Left forelimb (tissue), 1 donor: ENCODE measurements around the gene NUP93.
"Not testable (repeated sequence)": the region's sequence is repeated elsewhere in the genome, so short reads cannot be mapped to it uniquely, and the experiment has no call there.

ENCODE experiments used
- DNase-seq: peaks from one replicate; pipeline ENCODE4 v3.0.0-alpha.2; 2018; ENCODE audit warnings: low spot score

Gene NUP93

GRCh38 chr16:56849690-56850680 is 120.1 kb downstream of the NUP93 start:
- DNase-seq: no peak

- no peak for DNase-seq
Measured at GRCh38 chr16:56851671-56852400, 121.9 kb downstream of the NUP93 start.

- no peak for DNase-seq
Measured at GRCh38 chr16:56852401-56852730, 122.4 kb downstream of the NUP93 start.

GRCh38 chr16:56852968-56853367 is 123.0 kb downstream of the NUP93 start:
- DNase-seq: no peak

- no peak for DNase-seq
Measured at GRCh38 chr16:56855201-56855600, 125.3 kb downstream of the NUP93 start.

- DNase-seq: no peak
Measured at GRCh38 chr16:56855946-56856345, 126.0 kb downstream of the NUP93 start.

- DNase-seq: no peak
Measured at GRCh38 chr16:56856876-56857447, 127.0 kb downstream of the NUP93 start.

GRCh38 chr16:56858374-56858773 is 128.4 kb downstream of the NUP93 start:
- DNase-seq: no peak

- no peak for DNase-seq
Measured at GRCh38 chr16:56859636-56860035, 129.7 kb downstream of the NUP93 start.

- no peak for DNase-seq
Measured at GRCh38 chr16:56860226-56861020, 130.5 kb downstream of the NUP93 start.

GRCh38 chr16:56861092-56861610 is 131.2 kb downstream of the NUP93 start:
- no peak for DNase-seq

- no peak for DNase-seq
Measured at GRCh38 chr16:56861756-56862155, 131.8 kb downstream of the NUP93 start.

GRCh38 chr16:56862776-56863175 is 132.8 kb downstream of the NUP93 start:
- no peak for DNase-seq

GRCh38 chr16:56864960-56865359 is 135.0 kb downstream of the NUP93 start, which contains the start of gene SLC12A3:
TSS of gene SLC12A3 (plus strand) at chr16:56865207. CDS start at chr16:56865236, 29 bp downstream.
- DNase-seq: no peak

GRCh38 chr16:56865394-56866062 is 135.6 kb downstream of the NUP93 start:
- no peak for DNase-seq

- no peak for DNase-seq
Measured at GRCh38 chr16:56866955-56867830, 137.3 kb downstream of the NUP93 start.

- no peak for DNase-seq
Measured at GRCh38 chr16:56868175-56868574, 138.2 kb downstream of the NUP93 start.

GRCh38 chr16:56868766-56869165 is 138.8 kb downstream of the NUP93 start:
- not testable (repeated sequence) for DNase-seq

- no peak for DNase-seq
Measured at GRCh38 chr16:56869513-56870275, 139.8 kb downstream of the NUP93 start.
